SK-N-SH (cell line): ENCODE results near the gene CDH20. TPM values are rescaled to one million over a fixed set of nuclear protein-coding genes. Genes with fewer than 3 reads are reported as not detected.

ENCODE experiments used
- CTCF ChIA-PET: fragments of 300-600, 350-600 bp; formaldehyde crosslinking; extraction: SDS; loops from one replicate; lab custom pipeline; 2021; lab: Yijun Ruan, JAX
- POLR2A ChIA-PET: fragments of 350-600 bp; sonication (Branson Sonifier 250); formaldehyde crosslinking; extraction: SDS; loops from one replicate; lab custom pipeline; 2020; ENCODE audit warnings: antibody characterized with exemption, inconsistent platforms; lab: Yijun Ruan, JAX
- DNase-seq: peaks from one replicate; pipeline ENCODE4 v3.0.0; 2012
- H2AFZ ChIP-seq: fragments of 200-600 bp; sonication (generic); 2 replicates; pipeline ENCODE4 v1.8.1; 2016; ENCODE audit warnings: antibody characterized with exemption, mild to moderate bottlenecking, low read depth
- H3F3A ChIP-seq: fragments of 200-600 bp; sonication (generic); replicated peaks from 2 replicates; pipeline ENCODE3; 2016; ENCODE audit warnings: antibody characterized with exemption, mild to moderate bottlenecking; ENCODE audit not compliant: insufficient read depth
- H3K27ac ChIP-seq, 2 experiments: fragments of 200-500 bp in 1 of 2; fragments of 200-600 bp in 1 of 2; sonication (Bioruptor generic) in 1 of 2; sonication (generic), shearing (Covaris generic) in 1 of 2; 2 replicates each; pipeline versions ENCODE4 v1.5.1 to v1.6.1; 2014 to 2016; ENCODE audit warnings: low read depth in 2 of 2, inconsistent platforms in 1 of 2, low read length in 1 of 2, mild to moderate bottlenecking in 1 of 2, mixed read lengths in 1 of 2
- H3K27me3 ChIP-seq: fragments of 200-600 bp; sonication (generic), shearing (Covaris generic); 2 replicates; pipeline ENCODE4 v1.6.1; 2016; ENCODE audit warnings: mixed run types; ENCODE audit not compliant: insufficient read depth
- H3K36me3 ChIP-seq, 2 experiments: fragments of 200-500 bp in 1 of 2; fragments of 200-600 bp in 1 of 2; sonication (Bioruptor generic) in 1 of 2; sonication (generic) in 1 of 2; replicated peaks in 1 of 2; 2 replicates each; pipeline versions ENCODE3 to v1.5.1; 2014 to 2016; ENCODE audit warnings: low read length in 1 of 2, mild to moderate bottlenecking in 1 of 2; ENCODE audit not compliant: insufficient read depth in 2 of 2, control insufficient read depth in 1 of 2
- H3K4me1 ChIP-seq, 2 experiments: fragments of 200-500 bp in 1 of 2; fragments of 200-600 bp in 1 of 2; sonication (Bioruptor generic) in 1 of 2; sonication (generic), shearing (Covaris generic) in 1 of 2; 2 replicates each; pipeline versions ENCODE4 v1.5.1 to v1.6.1; 2014 to 2016; ENCODE audit warnings: low read depth in 1 of 2, low read length in 1 of 2, mixed run types in 1 of 2; ENCODE audit not compliant: insufficient read depth in 2 of 2, control insufficient read depth in 1 of 2
- H3K4me2 ChIP-seq: fragments of 200-600 bp; sonication (generic), shearing (Covaris generic); 2 replicates; pipeline ENCODE4 v1.6.1; 2017; ENCODE audit warnings: mixed run types
- H3K4me3 ChIP-seq, 2 experiments: fragments of 200-500 bp in 1 of 2; fragments of 200-600 bp in 1 of 2; sonication (Bioruptor generic) in 1 of 2; sonication (generic), shearing (Covaris generic) in 1 of 2; 2 replicates each; pipeline versions ENCODE4 v1.5.1 to v1.8.1; 2014 to 2016; ENCODE audit warnings: low read depth in 2 of 2, inconsistent platforms in 1 of 2, low read length in 1 of 2, mild to moderate bottlenecking in 1 of 2, mixed read lengths in 1 of 2, moderate library complexity in 1 of 2
- H3K79me2 ChIP-seq: fragments of 200-600 bp; sonication (generic); 2 replicates; pipeline ENCODE4 v1.8.1; 2017; ENCODE audit warnings: mild to moderate bottlenecking; ENCODE audit not compliant: insufficient read depth
- H3K9ac ChIP-seq: fragments of 200-600 bp; sonication (generic); 2 replicates; pipeline ENCODE4 v1.6.1; 2017; ENCODE audit warnings: mixed run types
- H3K9me2 ChIP-seq: fragments of 200-600 bp; sonication (generic); 2 replicates; pipeline ENCODE4 v1.6.1; 2017; ENCODE audit warnings: mixed run types
- H3K9me3 ChIP-seq: fragments of 200-600 bp; sonication (generic); 2 replicates; pipeline ENCODE4 v1.6.1; 2017; ENCODE audit warnings: mixed run types, mild to moderate bottlenecking, moderate library complexity
- H4K20me1 ChIP-seq: fragments of 200-600 bp; sonication (generic); 2 replicates; pipeline ENCODE4 v1.6.1; 2017; ENCODE audit warnings: mild to moderate bottlenecking, mixed run types; ENCODE audit not compliant: insufficient read depth
- CHD2 ChIP-seq: fragments of 150-350 bp; IDR thresholded peaks from 2 replicates; pipeline ENCODE4 v1.6.1; 2018; ENCODE audit warnings: low read length; ENCODE audit not compliant: partially characterized antibody
- EP300 ChIP-seq, 2 experiments: IDR thresholded peaks; 2 replicates each; pipeline versions ENCODE4 v1.4.0 to v1.6.1; 2012; ENCODE audit warnings: borderline replicate concordance in 1 of 2, low read depth in 1 of 2, low read length in 1 of 2
- FOSL2 ChIP-seq: IDR thresholded peaks from 2 replicates; pipeline ENCODE4 v1.4.0; 2012; ENCODE audit warnings: low read depth, mild to moderate bottlenecking, moderate library complexity, borderline replicate concordance
- FOXJ3 ChIP-seq: sonication (generic); formaldehyde crosslinking; IDR thresholded peaks from 2 replicates; pipeline ENCODE4 v1.5.1; 2020; ENCODE audit warnings: mild to moderate bottlenecking, missing genetic modification reagents
- FOXM1 ChIP-seq: IDR thresholded peaks from 2 replicates; pipeline ENCODE4 v1.4.0; 2012; ENCODE audit warnings: low read depth, mild to moderate bottlenecking
- GABPA ChIP-seq: IDR thresholded peaks from 2 replicates; pipeline ENCODE4 v1.4.0; 2012; ENCODE audit warnings: low read depth, mild to moderate bottlenecking
- JUND ChIP-seq: IDR thresholded peaks from 2 replicates; pipeline ENCODE4 v1.4.0; 2012
- MXI1 ChIP-seq: IDR thresholded peaks from 2 replicates; pipeline ENCODE4 v1.6.1; 2012; ENCODE audit warnings: mild to moderate bottlenecking, low read depth, low read length, improper control_type of control experiment
- NFIC ChIP-seq: IDR thresholded peaks from 2 replicates; pipeline ENCODE4 v1.4.0; 2012; ENCODE audit warnings: borderline replicate concordance
- NRF1 ChIP-seq: IDR thresholded peaks from 2 replicates; pipeline ENCODE4 v1.6.1; 2012; ENCODE audit warnings: low read depth, mild to moderate bottlenecking, low read length
- RAD21 ChIP-seq: IDR thresholded peaks from 2 replicates; pipeline ENCODE4 v1.6.1; 2012; ENCODE audit warnings: mild to moderate bottlenecking, low read length
- RCOR1 ChIP-seq: fragments of 150-350 bp; IDR thresholded peaks from 2 replicates; pipeline ENCODE4 v1.6.1; 2017; ENCODE audit warnings: antibody characterized with exemption, low read length
- RXRA ChIP-seq: IDR thresholded peaks from 2 replicates; pipeline ENCODE4 v1.4.0; 2012; ENCODE audit warnings: low read depth, mild to moderate bottlenecking, borderline replicate concordance
- TAF1 ChIP-seq: IDR thresholded peaks from 2 replicates; pipeline ENCODE4 v1.6.1; 2012; ENCODE audit warnings: low read depth, mild to moderate bottlenecking, low read length, moderate library complexity, borderline replicate concordance
- TCF12 ChIP-seq: IDR thresholded peaks from 2 replicates; pipeline ENCODE4 v1.4.0; 2012
- TEAD4 ChIP-seq: IDR thresholded peaks from 2 replicates; pipeline ENCODE4 v1.4.0; 2012; ENCODE audit warnings: mild to moderate bottlenecking, borderline replicate concordance; ENCODE audit not compliant: insufficient read depth
- YY1 ChIP-seq: IDR thresholded peaks from 2 replicates; pipeline ENCODE4 v1.4.0; 2012; ENCODE audit warnings: low read depth, mild to moderate bottlenecking
- WGBS: methylation state at CpG from one replicate; pipeline ENCODE4 v1.1.6; 2017; ENCODE audit warnings: low lambda C conversion rate; 5-methylcytosine and 5-hydroxymethylcytosine counted together
- polyA plus RNA-seq, 3 experiments: library from polyadenylated mRNA; depleted of rRNA; stranded (reverse); fragments of >200 nt; gene quantifications; 2 replicates each; pipeline ENCODE4 v1.2.3, GENCODE V29; 2012
- TF ChIP-seq, protein P1 (sequence below): fragments of 200-600 bp; sonication (generic); IDR thresholded peaks from 2 replicates; pipeline ENCODE4 v1.6.1; 2017; ENCODE audit warnings: antibody characterized with exemption, mild to moderate bottlenecking, moderate library complexity
- TF ChIP-seq, protein P2 (sequence below): IDR thresholded peaks from 2 replicates; pipeline ENCODE4 v1.4.0; 2012; ENCODE audit warnings: low read depth
- TF ChIP-seq, protein P3 (sequence below): IDR thresholded peaks from 2 replicates; pipeline ENCODE4; 2012
- TF ChIP-seq, protein P4 (sequence below): IDR thresholded peaks from 2 replicates; pipeline ENCODE4 v1.4.0; 2012; ENCODE audit warnings: low read depth, borderline replicate concordance
- TF ChIP-seq, protein P5 (sequence below): IDR thresholded peaks from 2 replicates; pipeline ENCODE4 v1.4.0; 2012; ENCODE audit warnings: low read depth, borderline replicate concordance

The CDH20 gene
- polyA plus RNA-seq, 1 of the 3 experiments (the other 2 are of a cell fraction): 1.1 TPM

DNA sequence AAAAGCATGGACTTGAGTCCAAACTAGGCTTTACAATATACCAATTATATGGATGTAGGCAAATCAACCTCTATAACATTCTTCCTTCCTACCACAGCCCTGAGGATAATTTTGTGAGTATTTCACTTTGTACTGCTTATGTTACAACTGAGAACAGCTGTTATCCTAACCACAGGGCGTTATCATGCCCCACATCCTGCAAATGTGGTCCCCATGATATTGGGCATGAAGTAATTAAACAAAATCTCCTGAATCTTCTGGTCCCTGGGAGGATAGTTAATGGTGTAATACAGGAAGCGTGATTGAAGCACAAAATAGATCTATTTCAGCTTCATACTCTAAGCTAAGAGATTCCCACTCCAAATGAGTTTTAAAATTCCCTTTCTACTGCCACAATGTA, 223.6 kb downstream of the CDH20 start:
- Histone ChIP-seq H3K4me1 (no peaks in the 10 kb centered on the region), H3K9ac (no peak overlapping the region), H3K79me2 (no peaks in the 10 kb centered on the region), H3K36me3 (no peaks in the 10 kb centered on the region), H3K27ac (no peak overlapping the region), H2AFZ (no peak overlapping the region), H3K4me2 (no peak overlapping the region), H3K27me3 (no peaks in the 10 kb centered on the region), H3K9me3 (no peaks in the 10 kb centered on the region), H4K20me1 (no peaks in the 10 kb centered on the region), H3K9me2 (no peaks in the 10 kb centered on the region), H3K4me3 (no peak overlapping the region), H3F3A (no peaks in the 10 kb centered on the region)
- TF ChIP-seq FOXJ3 (CRISPR knock-in tag) (no peak), MXI1 (no peak), GABPA (no peak), RAD21 (no peak), TCF12 (no peak), JUND (no peak), CHD2 (no peak), TEAD4 (no peak), NRF1 (no peak), RXRA (no peak), TAF1 (no peak), YY1 (no peak), RCOR1 (no peak)
- TF ChIP-seq, protein P1, sequence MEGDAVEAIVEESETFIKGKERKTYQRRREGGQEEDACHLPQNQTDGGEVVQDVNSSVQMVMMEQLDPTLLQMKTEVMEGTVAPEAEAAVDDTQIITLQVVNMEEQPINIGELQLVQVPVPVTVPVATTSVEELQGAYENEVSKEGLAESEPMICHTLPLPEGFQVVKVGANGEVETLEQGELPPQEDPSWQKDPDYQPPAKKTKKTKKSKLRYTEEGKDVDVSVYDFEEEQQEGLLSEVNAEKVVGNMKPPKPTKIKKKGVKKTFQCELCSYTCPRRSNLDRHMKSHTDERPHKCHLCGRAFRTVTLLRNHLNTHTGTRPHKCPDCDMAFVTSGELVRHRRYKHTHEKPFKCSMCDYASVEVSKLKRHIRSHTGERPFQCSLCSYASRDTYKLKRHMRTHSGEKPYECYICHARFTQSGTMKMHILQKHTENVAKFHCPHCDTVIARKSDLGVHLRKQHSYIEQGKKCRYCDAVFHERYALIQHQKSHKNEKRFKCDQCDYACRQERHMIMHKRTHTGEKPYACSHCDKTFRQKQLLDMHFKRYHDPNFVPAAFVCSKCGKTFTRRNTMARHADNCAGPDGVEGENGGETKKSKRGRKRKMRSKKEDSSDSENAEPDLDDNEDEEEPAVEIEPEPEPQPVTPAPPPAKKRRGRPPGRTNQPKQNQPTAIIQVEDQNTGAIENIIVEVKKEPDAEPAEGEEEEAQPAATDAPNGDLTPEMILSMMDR: no peak
- TF ChIP-seq, protein P2, sequence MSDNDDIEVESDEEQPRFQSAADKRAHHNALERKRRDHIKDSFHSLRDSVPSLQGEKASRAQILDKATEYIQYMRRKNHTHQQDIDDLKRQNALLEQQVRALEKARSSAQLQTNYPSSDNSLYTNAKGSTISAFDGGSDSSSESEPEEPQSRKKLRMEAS: no peak
- DNase-seq: no peak
- WGBS: 50% methylated on average over 2 of the region's 2 CpGs
- CTCF ChIA-PET: interaction anchor here (0.6 to 8.0 kb wide), 3 partner anchors 25 to 920 kb away, joined by 3 to 62 read pairs (median 7); no protein-coding TSS in a partner anchor
- POLR2A ChIA-PET: no interaction called here

DNA sequence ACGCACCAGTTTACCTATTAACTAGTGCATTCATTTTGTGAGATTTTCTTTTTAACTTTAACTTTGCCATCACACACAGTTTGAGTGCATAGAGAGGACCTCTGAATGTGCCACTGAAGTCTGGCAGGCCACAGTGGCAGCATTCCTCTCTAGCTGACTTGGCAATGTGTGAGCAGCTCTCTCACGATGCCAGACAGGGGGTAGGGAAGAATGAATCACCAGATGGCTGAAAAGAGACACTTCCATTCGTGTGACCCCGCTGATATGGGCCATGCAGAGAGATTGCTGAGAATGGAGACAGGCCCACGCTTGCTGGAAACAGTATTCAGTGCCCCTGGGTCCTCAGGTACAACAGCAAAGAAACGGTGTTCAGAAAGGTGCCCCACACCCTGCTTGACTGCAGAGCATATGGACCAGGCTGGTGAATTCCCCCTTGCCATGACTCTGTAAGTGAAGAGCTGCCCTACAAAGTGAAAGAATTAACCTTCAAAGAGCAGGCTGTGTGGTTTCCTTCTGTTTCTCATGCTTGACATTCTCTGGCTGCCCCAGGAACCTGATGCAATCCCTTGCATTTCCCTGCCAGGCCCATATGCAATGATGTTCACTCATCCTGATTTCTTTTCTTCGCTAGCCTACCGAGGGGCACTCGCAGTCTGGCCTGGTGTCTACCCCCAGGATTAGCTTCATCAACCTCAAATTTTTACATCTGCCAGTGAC, 236.1 kb downstream of the CDH20 start:
- H3K79me2 ChIP-seq: no peaks in the 10 kb centered on the region
- H3K4me2 ChIP-seq: peak overlapping the region; percentile 54
- no peaks in the 10 kb centered on the region for H4K20me1 ChIP-seq
- no peaks in the 10 kb centered on the region for H3K9me2 ChIP-seq
- no peaks in the 10 kb centered on the region for H3K27me3 ChIP-seq
- WGBS: 49% methylated on average over 8 of the region's 9 CpGs
- H3K4me3 ChIP-seq: no peak overlapping the region
- 0 out of 2 replicates have a peak, but pooled peaks cover 9% of the 10 kb centered on the region for H3K9me3 ChIP-seq
- no peak for DNase-seq
- peak overlapping the region; percentile 47; the same call in 1 of the 2 replicates for H3K9ac ChIP-seq
- H3K36me3 ChIP-seq: peaks cover 0 to 17% of the 10 kb centered on the region in 2 experiments
- peaks cover 0 to 14% of the 10 kb centered on the region in 2 experiments; a peak in 1 of 4 replicates for H3K4me1 ChIP-seq
- peak overlapping the region; percentile 60; the same call in 1 of the 2 replicates for H2AFZ ChIP-seq
- peaks cover 21% of the 10 kb centered on the region for H3F3A ChIP-seq
- ChIA-PET CTCF (interaction anchor here (1.2 to 1.5 kb wide), 2 partner anchors 13 to 331 kb away, joined by 3 to 4 read pairs; no protein-coding TSS in a partner anchor), POLR2A (no interaction called here)
- peak overlapping the region; percentile 70 to 88; a peak in 3 of 4 replicates for H3K27ac ChIP-seq
- TF ChIP-seq FOXM1 (peak; percentile 37; the same call in 1 of the 2 replicates), TEAD4 (peak; percentile 66), YY1 (no peak), EP300 (IDR thresholded peaks at IDR 0.05; ENCODE audit: borderline replicate concordance in 1 of 2, low read depth in 1 of 2, low read length in 1 of 2) (peak in 1 of 2 experiments; percentile 61; a peak in 1 of 4 replicates), JUND (peak; percentile 86), FOSL2 (peak; percentile 92), NFIC (peak; percentile 86), RXRA (peak; percentile 35; the same call in 1 of the 2 replicates)
- TF ChIP-seq, protein P3, sequence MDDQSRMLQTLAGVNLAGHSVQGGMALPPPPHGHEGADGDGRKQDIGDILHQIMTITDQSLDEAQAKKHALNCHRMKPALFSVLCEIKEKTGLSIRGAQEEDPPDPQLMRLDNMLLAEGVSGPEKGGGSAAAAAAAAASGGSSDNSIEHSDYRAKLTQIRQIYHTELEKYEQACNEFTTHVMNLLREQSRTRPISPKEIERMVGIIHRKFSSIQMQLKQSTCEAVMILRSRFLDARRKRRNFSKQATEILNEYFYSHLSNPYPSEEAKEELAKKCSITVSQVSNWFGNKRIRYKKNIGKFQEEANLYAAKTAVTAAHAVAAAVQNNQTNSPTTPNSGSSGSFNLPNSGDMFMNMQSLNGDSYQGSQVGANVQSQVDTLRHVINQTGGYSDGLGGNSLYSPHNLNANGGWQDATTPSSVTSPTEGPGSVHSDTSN: peak; percentile 67
- TF ChIP-seq, protein P4, sequence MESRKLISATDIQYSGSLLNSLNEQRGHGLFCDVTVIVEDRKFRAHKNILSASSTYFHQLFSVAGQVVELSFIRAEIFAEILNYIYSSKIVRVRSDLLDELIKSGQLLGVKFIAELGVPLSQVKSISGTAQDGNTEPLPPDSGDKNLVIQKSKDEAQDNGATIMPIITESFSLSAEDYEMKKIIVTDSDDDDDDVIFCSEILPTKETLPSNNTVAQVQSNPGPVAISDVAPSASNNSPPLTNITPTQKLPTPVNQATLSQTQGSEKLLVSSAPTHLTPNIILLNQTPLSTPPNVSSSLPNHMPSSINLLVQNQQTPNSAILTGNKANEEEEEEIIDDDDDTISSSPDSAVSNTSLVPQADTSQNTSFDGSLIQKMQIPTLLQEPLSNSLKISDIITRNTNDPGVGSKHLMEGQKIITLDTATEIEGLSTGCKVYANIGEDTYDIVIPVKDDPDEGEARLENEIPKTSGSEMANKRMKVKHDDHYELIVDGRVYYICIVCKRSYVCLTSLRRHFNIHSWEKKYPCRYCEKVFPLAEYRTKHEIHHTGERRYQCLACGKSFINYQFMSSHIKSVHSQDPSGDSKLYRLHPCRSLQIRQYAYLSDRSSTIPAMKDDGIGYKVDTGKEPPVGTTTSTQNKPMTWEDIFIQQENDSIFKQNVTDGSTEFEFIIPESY: no peak
- TF ChIP-seq, protein P5, sequence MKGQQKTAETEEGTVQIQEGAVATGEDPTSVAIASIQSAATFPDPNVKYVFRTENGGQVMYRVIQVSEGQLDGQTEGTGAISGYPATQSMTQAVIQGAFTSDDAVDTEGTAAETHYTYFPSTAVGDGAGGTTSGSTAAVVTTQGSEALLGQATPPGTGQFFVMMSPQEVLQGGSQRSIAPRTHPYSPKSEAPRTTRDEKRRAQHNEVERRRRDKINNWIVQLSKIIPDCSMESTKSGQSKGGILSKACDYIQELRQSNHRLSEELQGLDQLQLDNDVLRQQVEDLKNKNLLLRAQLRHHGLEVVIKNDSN: no peak
